Measurements from ENCODE around the gene TECPR1.

DNA sequence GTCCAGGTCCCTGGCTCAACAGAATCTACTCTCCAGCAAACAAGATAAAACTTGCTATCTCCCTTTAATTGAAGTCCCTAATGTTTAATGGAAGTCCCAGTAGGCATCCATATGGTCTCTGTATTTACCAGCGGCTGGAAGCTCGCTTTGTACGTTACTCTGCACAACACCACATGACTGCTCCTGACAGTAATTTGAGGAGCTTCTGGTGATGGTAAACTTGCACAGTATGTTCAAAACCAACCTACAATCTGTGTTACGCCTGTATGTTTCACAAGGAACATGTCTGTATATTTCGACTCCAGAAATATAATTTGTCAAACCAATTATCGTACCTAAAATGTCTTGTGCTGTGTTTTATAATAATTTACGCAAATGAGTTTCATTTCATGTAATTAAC lies 4.4 kb upstream of the TECPR1 start:
- no peak for TF ChIP-seq YY1 (IDR thresholded peaks at IDR 0.05; ENCODE audit: insufficient read depth, insufficient read length)
- TF ChIP-seq ZNF274 (IDR thresholded peaks at IDR 0.05; ENCODE audit: low read depth, low read length) = no peak

All from NT2/D1 (cell line).